IMR-90 (cell line): ENCODE measurements around the gene CEACAM7. TPM values are rescaled to one million over a fixed set of nuclear protein-coding genes. Genes with fewer than 3 reads are reported as not detected.

Experiments
- ATAC-seq: fragments of 200-7000 bp; cut with Tn5 transposase; 2 replicates; pipeline ENCODE4 v1.9.1; 2020; ENCODE audit warnings: low read depth, mild to moderate bottlenecking, moderate library complexity
- BruUV-seq: library from RNA; stranded (reverse); fragments of 400-500 nt; replicated peaks from 2 replicates; lab custom pipeline; 2021; lab: Mats Ljungman, UMichigan
- CTCF ChIA-PET: fragments of 300-600 bp; formaldehyde crosslinking; extraction: SDS; loops from one replicate; lab custom pipeline; 2021; ENCODE audit warnings: antibody characterized with exemption; lab: Yijun Ruan, JAX
- POLR2A ChIA-PET: fragments of 300-600 bp; sonication (Branson Sonifier 250); formaldehyde crosslinking; loops from one replicate; lab custom pipeline; 2022; ENCODE audit warnings: antibody characterized with exemption; ENCODE audit not compliant: unreplicated experiment; lab: Charles Lee
- DNase-seq: peaks from one replicate; pipeline ENCODE4 v3.0.0; 2013
- H2AFZ ChIP-seq: replicated peaks from 2 replicates; pipeline ENCODE3; 2013; ENCODE audit warnings: low read length, mild to moderate bottlenecking; ENCODE audit not compliant: poor library complexity
- H2AK5ac ChIP-seq: 2 replicates; pipeline ENCODE4 v1.6.1; 2013; ENCODE audit warnings: low read depth, low read length, inconsistent platforms
- H2AK9ac ChIP-seq: replicated peaks from 2 replicates; pipeline ENCODE3; 2013; ENCODE audit warnings: mild to moderate bottlenecking, low read depth, low read length, moderate library complexity; ENCODE audit not compliant: poor library complexity
- H2BK120ac ChIP-seq: 2 replicates; pipeline ENCODE4 v1.6.1; 2013; ENCODE audit warnings: low read depth, low read length, inconsistent platforms
- H2BK15ac ChIP-seq: 3 replicates; pipeline ENCODE4 v1.6.1; 2013; ENCODE audit warnings: low read depth, low read length, inconsistent platforms
- H2BK20ac ChIP-seq: 2 replicates; pipeline ENCODE4 v1.6.1; 2013; ENCODE audit warnings: low read depth, mild to moderate bottlenecking, inconsistent platforms, low read length, moderate library complexity
- H2BK5ac ChIP-seq: 2 replicates; pipeline ENCODE4 v1.6.1; 2013; ENCODE audit warnings: mild to moderate bottlenecking, low read depth, low read length, inconsistent platforms; ENCODE audit not compliant: poor library complexity, severe bottlenecking
- H3K14ac ChIP-seq: replicated peaks from 2 replicates; pipeline ENCODE4 v1.6.1; 2013; ENCODE audit warnings: low read depth, low read length, inconsistent platforms
- H3K18ac ChIP-seq: 2 replicates; pipeline ENCODE4 v1.6.1; 2013; ENCODE audit warnings: low read depth, low read length, control low read depth
- H3K23ac ChIP-seq: 2 replicates; pipeline ENCODE4 v1.6.1; 2013; ENCODE audit warnings: low read depth, low read length, inconsistent platforms
- H3K27ac ChIP-seq: 2 replicates; pipeline ENCODE4 v1.5.1; 2013; ENCODE audit warnings: mild to moderate bottlenecking, control low read depth, low read length; ENCODE audit not compliant: insufficient read depth
- H3K27me3 ChIP-seq: 2 replicates; pipeline ENCODE4 v1.6.1; 2013; ENCODE audit warnings: low read length; ENCODE audit not compliant: control insufficient read depth, insufficient read depth
- H3K36me3 ChIP-seq: 2 replicates; pipeline ENCODE4 v1.6.1; 2013; ENCODE audit warnings: low read length, mixed read lengths; ENCODE audit not compliant: control insufficient read depth, insufficient read depth
- H3K4ac ChIP-seq: 2 replicates; pipeline ENCODE4 v1.6.1; 2013; ENCODE audit warnings: low read depth, low read length, inconsistent platforms
- H3K4me1 ChIP-seq: 2 replicates; pipeline ENCODE4 v1.6.1; 2013; ENCODE audit warnings: low read length, mixed read lengths; ENCODE audit not compliant: control insufficient read depth, insufficient read depth
- H3K4me2 ChIP-seq: 2 replicates; pipeline ENCODE4 v1.6.1; 2013; ENCODE audit warnings: low read depth, mild to moderate bottlenecking, control low read depth, low read length, moderate library complexity
- H3K4me3 ChIP-seq: 2 replicates; pipeline ENCODE4 v1.5.1; 2013; ENCODE audit warnings: low read depth, mild to moderate bottlenecking, control low read depth, low read length, moderate library complexity; ENCODE audit not compliant: insufficient read depth
- H3K56ac ChIP-seq: 2 replicates; pipeline ENCODE4 v1.6.1; 2013; ENCODE audit warnings: low read length, inconsistent platforms; ENCODE audit not compliant: insufficient read depth; ENCODE audit errors: extremely low read depth
- H3K79me1 ChIP-seq, 2 experiments: 2 replicates each; pipeline ENCODE4 v1.6.1; 2013; ENCODE audit warnings: low read length in 2 of 2, inconsistent platforms in 1 of 2, low read depth in 1 of 2
- H3K9ac ChIP-seq: 2 replicates; pipeline ENCODE4 v1.6.1; 2013; ENCODE audit warnings: low read depth, low read length, control low read depth
- H3K9me1 ChIP-seq: 2 replicates; pipeline ENCODE4 v1.6.1; 2013; ENCODE audit warnings: low read length, inconsistent platforms; ENCODE audit not compliant: insufficient read depth
- H3K9me3 ChIP-seq: 2 replicates; pipeline ENCODE4 v1.6.1; 2013; ENCODE audit warnings: low read length; ENCODE audit not compliant: control insufficient read depth, insufficient read depth
- H4K20me1 ChIP-seq: 2 replicates; pipeline ENCODE4 v1.6.1; 2013; ENCODE audit warnings: low read length, inconsistent platforms; ENCODE audit not compliant: insufficient read depth
- H4K5ac ChIP-seq: 2 replicates; pipeline ENCODE4 v1.6.1; 2013; ENCODE audit warnings: mild to moderate bottlenecking, low read depth, low read length, control low read depth
- H4K8ac ChIP-seq, 2 experiments: 2 replicates each; pipeline ENCODE4 v1.6.1; 2013; ENCODE audit warnings: low read depth in 2 of 2, low read length in 2 of 2, control low read depth in 1 of 2, inconsistent platforms in 1 of 2
- H4K91ac ChIP-seq: 2 replicates; pipeline ENCODE4 v1.6.1; 2013; ENCODE audit warnings: low read depth, low read length, inconsistent platforms; ENCODE audit not compliant: insufficient read depth
- BHLHE40 ChIP-seq: fragments of 150-350 bp; IDR thresholded peaks from 2 replicates; pipeline ENCODE4 v1.6.1; 2016; ENCODE audit warnings: mild to moderate bottlenecking, low read depth, low read length
- CEBPB ChIP-seq: IDR thresholded peaks from 2 replicates; pipeline ENCODE4 v1.6.1; 2012; ENCODE audit warnings: low read depth, low read length, improper control_type of control experiment
- CHD1 ChIP-seq: IDR thresholded peaks from 2 replicates; pipeline ENCODE4 v1.6.1; 2012; ENCODE audit warnings: low read depth, low read length, improper control_type of control experiment
- CTCF ChIP-seq: conservative IDR thresholded peaks from 2 replicates; pipeline ENCODE4 v1.5.1; 2012; ENCODE audit warnings: mild to moderate bottlenecking, low read depth, low read length, improper control_type of control experiment
- ELK1 ChIP-seq: fragments of 150-350 bp; IDR thresholded peaks from 2 replicates; pipeline ENCODE4 v1.6.1; 2016; ENCODE audit warnings: low read depth, mild to moderate bottlenecking, low read length, moderate library complexity, borderline replicate concordance
- FOS ChIP-seq: fragments of 150-350 bp; IDR thresholded peaks from 2 replicates; pipeline ENCODE4 v1.6.1; 2016; ENCODE audit warnings: low read depth, low read length
- MAFK ChIP-seq: IDR thresholded peaks from 2 replicates; pipeline ENCODE4 v1.6.1; 2012; ENCODE audit warnings: low read depth, low read length, improper control_type of control experiment
- MAZ ChIP-seq: IDR thresholded peaks from 2 replicates; pipeline ENCODE4 v1.6.1; 2012; ENCODE audit warnings: low read depth, mild to moderate bottlenecking, low read length, improper control_type of control experiment, moderate library complexity, borderline replicate concordance
- MXI1 ChIP-seq: IDR thresholded peaks from 2 replicates; pipeline ENCODE4 v1.6.1; 2012; ENCODE audit warnings: low read depth, mild to moderate bottlenecking, low read length, moderate library complexity, borderline replicate concordance
- NFE2L2 ChIP-seq: fragments of 150-350 bp; IDR thresholded peaks from 2 replicates; pipeline ENCODE4 v1.6.1; 2016; ENCODE audit warnings: low read depth, mild to moderate bottlenecking, low read length
- POLR2A ChIP-seq: IDR thresholded peaks from 2 replicates; pipeline ENCODE4 v1.6.1; 2012; ENCODE audit warnings: mild to moderate bottlenecking, low read depth, low read length
- RAD21 ChIP-seq: IDR thresholded peaks from 2 replicates; pipeline ENCODE4 v1.6.1; 2012; ENCODE audit warnings: low read length, improper control_type of control experiment
- RCOR1 ChIP-seq: IDR thresholded peaks from 2 replicates; pipeline ENCODE4 v1.6.1; 2012; ENCODE audit warnings: mild to moderate bottlenecking, low read length, improper control_type of control experiment; ENCODE audit not compliant: insufficient replicate concordance
- RFX5 ChIP-seq: IDR thresholded peaks from 2 replicates; pipeline ENCODE4 v1.8.0; 2012; ENCODE audit warnings: low read depth, mild to moderate bottlenecking, low read length, moderate library complexity
- SMC3 ChIP-seq: fragments of 150-350 bp; IDR thresholded peaks from 2 replicates; pipeline ENCODE4 v1.6.1; 2016; ENCODE audit warnings: low read depth, mild to moderate bottlenecking, antibody characterized with exemption, low read length, moderate library complexity
- USF2 ChIP-seq: fragments of 150-350 bp; IDR thresholded peaks from 2 replicates; pipeline ENCODE4 v1.6.1; 2017; ENCODE audit warnings: mild to moderate bottlenecking, antibody characterized with exemption, low read length, low read depth
- WGBS, 2 experiments: methylation state at CpG; one replicate each; pipeline versions ENCODE4 v1.1.5 to v1.1.7; 2013; ENCODE audit warnings: missing lambda C conversion rate in 2 of 2; ENCODE audit not compliant: insufficient read length in 1 of 2; ENCODE audit errors: extremely low coverage in 2 of 2; 5-methylcytosine and 5-hydroxymethylcytosine counted together
- dilution Hi-C: fragments of 300-500 bp; cut with HindIII; formaldehyde crosslinking; loops from one replicate; pipeline ENCODE4 v1.14.3; 2018; ENCODE audit warnings: low sequenced_read_pairs; ENCODE audit not compliant: unreplicated experiment
- in situ Hi-C: fragments of 300-500 bp; cut with MboI; formaldehyde crosslinking; loops from 3 replicates; pipeline ENCODE4 v1.14.3; 2019; ENCODE audit warnings: low sequenced_read_pairs, inconsistent platforms, mixed read lengths
- intact Hi-C: fragments of 100-400 bp; cut with micrococcal nuclease; formaldehyde crosslinking; loops from 2 replicates; pipeline ENCODE4 v1.10.0; 2022
- polyA plus RNA-seq, 3 experiments: library from polyadenylated mRNA; depleted of rRNA; stranded (reverse); fragments of >200 nt; gene quantifications; 2 replicates each; pipeline ENCODE4 v1.2.3, GENCODE V29; 2012; ENCODE audit warnings: low replicate concordance in 1 of 3
- total RNA-seq: library from RNA; depleted of rRNA; stranded (reverse); fragments of >200 nt; gene quantifications from 2 replicates; pipeline ENCODE4 v1.2.3, GENCODE V29; 2012

CEACAM7 gene
- total and polyA plus RNA-seq, 2 of the 4 experiments (the other 2 are of a cell fraction) = not detected

DNA sequence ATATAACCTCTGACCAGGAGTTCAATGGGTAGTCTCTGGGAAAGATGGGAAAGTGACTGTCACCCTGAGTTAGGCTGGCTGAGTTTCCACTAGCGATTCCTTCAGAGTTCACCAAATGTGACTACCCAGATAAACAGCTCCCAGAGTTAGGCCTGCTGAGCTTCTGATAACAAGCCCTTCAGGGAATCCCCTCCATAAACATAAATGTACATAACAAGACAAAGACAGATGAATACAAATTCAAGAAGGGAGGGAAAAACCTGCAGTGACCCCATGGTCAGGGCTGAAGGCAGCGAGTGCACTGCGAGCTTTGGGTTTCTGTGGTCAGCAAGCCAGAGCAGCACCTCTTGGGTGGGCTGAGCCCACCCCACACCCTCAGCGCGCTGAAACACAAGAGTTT lies 35.8 kb downstream of the CEACAM7 start:
- no peak overlapping the region for H3K4ac ChIP-seq
- H2BK5ac ChIP-seq = no peak overlapping the region
- dilution Hi-C loops (no loop called here), in situ Hi-C loops (no loop called here), intact Hi-C loops (no loop called here)
- H3K9me3 ChIP-seq = no peaks in the 10 kb centered on the region
- H4K5ac ChIP-seq = no peak overlapping the region
- H3K79me1 ChIP-seq = no peaks in the 10 kb centered on the region
- POLR2A ChIA-PET = no interaction called here
- H3K4me2 ChIP-seq = no peak overlapping the region
- no peak overlapping the region for H2BK20ac ChIP-seq
- DNase-seq (no peak), ATAC-seq (no peak)
- H2AFZ ChIP-seq = no peak overlapping the region
- no peak overlapping the region for H3K14ac ChIP-seq
- no peak for TF ChIP-seq CTCF
- no peak for TF ChIP-seq CHD1
- no peak for TF ChIP-seq MAFK
- no peak for TF ChIP-seq RCOR1
- TF ChIP-seq MXI1 = no peak
- TF ChIP-seq MAZ = no peak
- TF ChIP-seq USF2 = no peak
- no peak for TF ChIP-seq RFX5
- TF ChIP-seq FOS = no peak
- TF ChIP-seq ELK1 = no peak
- no peak for TF ChIP-seq CEBPB
- TF ChIP-seq BHLHE40 = no peak
- no peak for TF ChIP-seq RAD21
- TF ChIP-seq NFE2L2 = no peak
- TF ChIP-seq SMC3 = no peak
- TF ChIP-seq POLR2A = no peak
- no peak overlapping the region for H2AK5ac ChIP-seq
- no peaks in the 10 kb centered on the region for H3K4me1 ChIP-seq
- H2BK120ac ChIP-seq = no peak overlapping the region
- no peak overlapping the region for H3K27ac ChIP-seq
- H3K9ac ChIP-seq = no peak overlapping the region
- no peaks in the 10 kb centered on the region for H4K20me1 ChIP-seq
- CTCF ChIA-PET = no interaction called here
- 25% methylated on average over 2 of the region's 5 CpGs; no CpG with 5 or more reads in 1 of the 2 experiments for WGBS, 2 experiments
- no peak overlapping the region for H2AK9ac ChIP-seq
- no peak overlapping the region for H2BK15ac ChIP-seq
- no peak overlapping the region for H4K91ac ChIP-seq
- H3K23ac ChIP-seq = no peak overlapping the region
- H3K27me3 ChIP-seq = no peaks in the 10 kb centered on the region; the same call in 1 of the 2 replicates
- H3K4me3 ChIP-seq = no peak overlapping the region
- H4K8ac ChIP-seq = no peak overlapping the region
- H3K56ac ChIP-seq = no peak overlapping the region
- no peaks in the 10 kb centered on the region for H3K36me3 ChIP-seq
- no TSS peak for BruUV-seq
- H3K9me1 ChIP-seq = no peaks in the 10 kb centered on the region
- H3K18ac ChIP-seq = no peak overlapping the region
